Measurements from ENCODE around the gene EXOC7. TPM values are rescaled to one million over a fixed set of nuclear protein-coding genes. Genes with fewer than 3 reads are reported as not detected.

The EXOC7 gene
- total and polyA plus RNA-seq, 2 of the 4 experiments (the other 2 are of a cell fraction) = 85.9 to 118 TPM

GRCh38 chr17:76092526-76093413 lies 10.8 kb downstream of the EXOC7 start:
- DNase-seq (no peak), ATAC-seq (ENCODE audit: low read depth) (no peak)
- Histone ChIP-seq H3K36me3 (ENCODE audit: control insufficient read depth, insufficient read depth, low read length) (peaks cover 67% of the 10 kb centered on the region), H3K14ac (replicated peaks; ENCODE audit: low read depth, low read length) (no peak overlapping the region), H3K9ac (ENCODE audit: low read depth, low read length) (no peak overlapping the region), H2AK9ac (replicated peaks; ENCODE audit: low read depth, low read length, poor library complexity) (no peak overlapping the region), H3K56ac (ENCODE audit: extremely low read depth, insufficient read depth, low read length) (no peak overlapping the region), H3K4me3 (ENCODE audit: insufficient read depth, low read depth, low read length) (no peak overlapping the region), H2BK15ac (ENCODE audit: low read depth, low read length) (no peak overlapping the region), H3K4me2 (ENCODE audit: low read depth, low read length) (no peak overlapping the region), H3K27me3 (ENCODE audit: control insufficient read depth, insufficient read depth, low read length) (no peaks in the 10 kb centered on the region), H3K79me1 (ENCODE audit: low read depth in 1 of 2, low read length in 2 of 2) (peaks cover 5 to 20% of the 10 kb centered on the region in 2 experiments; a peak in 3 of 4 replicates), H2BK20ac (ENCODE audit: low read depth, low read length) (no peak overlapping the region), H2BK5ac (ENCODE audit: low read depth, low read length, poor library complexity, severe bottlenecking) (no peak overlapping the region), H2AK5ac (ENCODE audit: low read depth, low read length) (no peak overlapping the region), H4K5ac (ENCODE audit: low read depth, low read length) (no peak overlapping the region), H3K18ac (ENCODE audit: low read depth, low read length) (no peak overlapping the region), H3K4me1 (ENCODE audit: control insufficient read depth, insufficient read depth, low read length) (no peaks in the 10 kb centered on the region), H3K23ac (ENCODE audit: low read depth, low read length) (no peak overlapping the region), H4K20me1 (ENCODE audit: insufficient read depth, low read length) (no peaks in the 10 kb centered on the region; the same call in 1 of the 2 replicates), H3K27ac (ENCODE audit: insufficient read depth, low read length) (no peak overlapping the region), H3K9me3 (ENCODE audit: control insufficient read depth, insufficient read depth, low read length) (no peaks in the 10 kb centered on the region), H2AFZ (replicated peaks; ENCODE audit: low read length, poor library complexity) (no peak overlapping the region), H2BK120ac (ENCODE audit: low read depth, low read length) (no peak overlapping the region), H3K4ac (ENCODE audit: low read depth, low read length) (no peak overlapping the region), H4K91ac (ENCODE audit: insufficient read depth, low read depth, low read length) (no peak overlapping the region), H3K9me1 (ENCODE audit: insufficient read depth, low read length) (no peaks in the 10 kb centered on the region), H4K8ac (ENCODE audit: low read depth in 2 of 2, low read length in 2 of 2) (no peak overlapping the region)
- TF ChIP-seq CEBPB (IDR thresholded peaks at IDR 0.05; ENCODE audit: low read depth, low read length) = no peak
- TF ChIP-seq, protein P1, sequence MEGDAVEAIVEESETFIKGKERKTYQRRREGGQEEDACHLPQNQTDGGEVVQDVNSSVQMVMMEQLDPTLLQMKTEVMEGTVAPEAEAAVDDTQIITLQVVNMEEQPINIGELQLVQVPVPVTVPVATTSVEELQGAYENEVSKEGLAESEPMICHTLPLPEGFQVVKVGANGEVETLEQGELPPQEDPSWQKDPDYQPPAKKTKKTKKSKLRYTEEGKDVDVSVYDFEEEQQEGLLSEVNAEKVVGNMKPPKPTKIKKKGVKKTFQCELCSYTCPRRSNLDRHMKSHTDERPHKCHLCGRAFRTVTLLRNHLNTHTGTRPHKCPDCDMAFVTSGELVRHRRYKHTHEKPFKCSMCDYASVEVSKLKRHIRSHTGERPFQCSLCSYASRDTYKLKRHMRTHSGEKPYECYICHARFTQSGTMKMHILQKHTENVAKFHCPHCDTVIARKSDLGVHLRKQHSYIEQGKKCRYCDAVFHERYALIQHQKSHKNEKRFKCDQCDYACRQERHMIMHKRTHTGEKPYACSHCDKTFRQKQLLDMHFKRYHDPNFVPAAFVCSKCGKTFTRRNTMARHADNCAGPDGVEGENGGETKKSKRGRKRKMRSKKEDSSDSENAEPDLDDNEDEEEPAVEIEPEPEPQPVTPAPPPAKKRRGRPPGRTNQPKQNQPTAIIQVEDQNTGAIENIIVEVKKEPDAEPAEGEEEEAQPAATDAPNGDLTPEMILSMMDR (conservative IDR thresholded peaks at IDR 0.05; ENCODE audit: low read depth, low read length) = no peak
- TF ChIP-seq NFE2L2 (IDR thresholded peaks at IDR 0.05; ENCODE audit: low read depth, low read length) = no peak
- no peak for TF ChIP-seq SMC3 (IDR thresholded peaks at IDR 0.05; ENCODE audit: low read depth, low read length)
- BruUV-seq (replicated peaks) = no TSS peak
- dilution Hi-C loops (cut with HindIII; ENCODE audit: low sequenced_read_pairs, unreplicated experiment) = no loop called here
- in situ Hi-C loops (cut with MboI; ENCODE audit: low sequenced_read_pairs) = no loop called here
- POLR2A ChIA-PET (ENCODE audit: unreplicated experiment) = no interaction called here
- CTCF ChIA-PET = interaction anchor here (0.6 kb wide), 1 partner anchor 91 kb away, joined by 4 read pairs; no protein-coding TSS in a partner anchor
- WGBS, 2 experiments (ENCODE audit: extremely low coverage in 2 of 2, insufficient read length in 1 of 2) = 93% methylated on average over 5 of the region's 20 CpGs; no CpG with 5 or more reads in 1 of the 2 experiments
- intact Hi-C loops (cut with micrococcal nuclease) = no loop called here

Measured in IMR-90 (cell line).